ENCODE data around the gene ZCWPW1.

The ZCWPW1 gene

GRCh38 chr7:100413889-100414288 is 14.6 kb downstream of the ZCWPW1 start:
- Histone ChIP-seq H3K4me1 (ENCODE audit: control insufficient read depth, insufficient read depth, low read length) (no peaks in the 10 kb centered on the region), H3K36me3 (ENCODE audit: control insufficient read depth in 2 of 2, insufficient read depth in 2 of 2, low read length in 2 of 2) (no peaks in the 10 kb centered on the region), H3K27ac (ENCODE audit: low read length) (no peak overlapping the region)

GRCh38 chr7:100413346-100413745 is 15.2 kb downstream of the ZCWPW1 start:
- Histone ChIP-seq H3K36me3 (ENCODE audit: control insufficient read depth in 2 of 2, insufficient read depth in 2 of 2, low read length in 2 of 2) (no peaks in the 10 kb centered on the region), H3K27me3 (ENCODE audit: control insufficient read depth in 1 of 2, insufficient read depth in 2 of 2, low read length in 2 of 2) (no peaks in the 10 kb centered on the region), H3K9ac (ENCODE audit: low read length in 2 of 2) (no peak overlapping the region), H3K4me1 (ENCODE audit: control insufficient read depth, insufficient read depth, low read length) (no peaks in the 10 kb centered on the region), H3K27ac (ENCODE audit: low read length) (no peak overlapping the region), H3K9me3 (ENCODE audit: control insufficient read depth in 2 of 2, low read length in 2 of 2) (no peaks in the 10 kb centered on the region), H3K4me3 (ENCODE audit: low read length in 2 of 2) (no peak overlapping the region)

More at GRCh38 chr7:100413889-100414288, 14.6 kb downstream of the ZCWPW1 start:
- Histone ChIP-seq H3K9me3 (ENCODE audit: control insufficient read depth in 2 of 2, low read length in 2 of 2) (no peaks in the 10 kb centered on the region), H3K4me3 (ENCODE audit: low read length in 2 of 2) (no peak overlapping the region), H3K9ac (ENCODE audit: low read length in 2 of 2) (no peak overlapping the region), H3K27me3 (ENCODE audit: control insufficient read depth in 1 of 2, insufficient read depth in 2 of 2, low read length in 2 of 2) (no peaks in the 10 kb centered on the region)

- H3K4me1 ChIP-seq (ENCODE audit: control insufficient read depth, insufficient read depth, low read length) = no peaks in the 10 kb centered on the region
- no peaks in the 10 kb centered on the region for H3K9me3 ChIP-seq (ENCODE audit: control insufficient read depth in 2 of 2, low read length in 2 of 2)
- H3K27ac ChIP-seq (ENCODE audit: low read length) = no peak overlapping the region
- no peaks in the 10 kb centered on the region for H3K36me3 ChIP-seq (ENCODE audit: control insufficient read depth in 2 of 2, insufficient read depth in 2 of 2, low read length in 2 of 2)
- no peak overlapping the region for H3K9ac ChIP-seq (ENCODE audit: low read length in 2 of 2)
- H3K4me3 ChIP-seq (ENCODE audit: low read length in 2 of 2) = no peak overlapping the region
- no peaks in the 10 kb centered on the region for H3K27me3 ChIP-seq (ENCODE audit: control insufficient read depth in 1 of 2, insufficient read depth in 2 of 2, low read length in 2 of 2)
Observed at GRCh38 chr7:100411101-100411500, 17.4 kb downstream of the ZCWPW1 start.

DNA sequence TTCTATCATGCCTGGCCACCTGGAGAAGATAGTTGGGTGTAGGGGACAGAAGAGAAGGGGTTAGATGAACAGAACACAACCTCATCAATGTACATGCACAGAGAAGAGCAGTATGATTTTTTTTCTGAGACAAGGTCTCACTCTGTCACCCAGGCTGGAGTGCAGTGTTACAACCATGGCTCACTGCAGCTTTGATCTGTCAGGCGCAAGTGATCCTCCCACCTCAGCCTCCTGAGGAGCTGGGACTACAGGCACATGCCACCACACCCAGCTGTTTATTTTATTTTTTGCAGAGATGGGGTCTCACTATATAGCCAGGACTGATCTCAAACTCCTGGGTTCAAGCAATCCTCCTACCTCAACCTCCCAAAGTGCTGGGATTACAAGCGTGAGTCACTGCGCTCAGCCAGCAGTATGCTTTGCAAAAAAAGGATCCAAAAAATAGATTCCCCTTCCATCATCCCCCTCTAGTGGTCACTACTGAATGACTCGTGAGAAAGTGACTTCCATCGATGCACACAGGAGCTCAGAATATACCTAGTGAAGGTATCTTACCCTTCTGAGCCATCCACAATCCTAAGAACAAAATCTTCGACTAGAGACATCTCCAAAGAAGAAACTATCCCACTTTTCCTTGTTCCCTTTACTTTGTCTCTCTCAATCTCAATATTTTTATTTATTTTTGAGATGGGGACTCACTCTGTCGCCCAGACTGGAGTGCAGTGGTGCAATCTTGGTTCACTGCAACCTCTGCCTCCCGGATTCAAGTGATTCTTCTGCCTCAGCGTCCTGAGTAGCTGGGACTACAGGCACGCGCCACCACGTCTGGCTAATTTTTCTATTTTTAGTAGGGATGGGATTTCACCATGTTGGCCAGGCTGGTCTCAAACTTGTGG is 21.0 kb downstream of the ZCWPW1 start:
- Histone ChIP-seq H3K9ac (ENCODE audit: low read length in 2 of 2) (no peak overlapping the region), H3K27me3 (ENCODE audit: control insufficient read depth in 1 of 2, insufficient read depth in 2 of 2, low read length in 2 of 2) (no peaks in the 10 kb centered on the region), H3K4me1 (ENCODE audit: control insufficient read depth, insufficient read depth, low read length) (no peaks in the 10 kb centered on the region), H3K27ac (ENCODE audit: low read length) (no peak overlapping the region), H3K9me3 (ENCODE audit: control insufficient read depth in 2 of 2, low read length in 2 of 2) (no peaks in the 10 kb centered on the region), H3K36me3 (ENCODE audit: control insufficient read depth in 2 of 2, insufficient read depth in 2 of 2, low read length in 2 of 2) (no peaks in the 10 kb centered on the region), H3K4me3 (ENCODE audit: low read length in 2 of 2) (no peak overlapping the region)

GRCh38 chr7:100406767-100407166 is 21.7 kb downstream of the ZCWPW1 start:
- H3K27me3 ChIP-seq (ENCODE audit: control insufficient read depth in 1 of 2, insufficient read depth in 2 of 2, low read length in 2 of 2) = no peaks in the 10 kb centered on the region
- H3K4me3 ChIP-seq (ENCODE audit: low read length in 2 of 2) = no peak overlapping the region
- H3K9me3 ChIP-seq (ENCODE audit: control insufficient read depth in 2 of 2, low read length in 2 of 2) = no peaks in the 10 kb centered on the region
- H3K9ac ChIP-seq (ENCODE audit: low read length in 2 of 2) = no peak overlapping the region
- no peak overlapping the region for H3K27ac ChIP-seq (ENCODE audit: low read length)
- no peaks in the 10 kb centered on the region for H3K4me1 ChIP-seq (ENCODE audit: control insufficient read depth, insufficient read depth, low read length)
- H3K36me3 ChIP-seq (ENCODE audit: control insufficient read depth in 2 of 2, insufficient read depth in 2 of 2, low read length in 2 of 2) = no peaks in the 10 kb centered on the region

- Histone ChIP-seq H3K27me3 (ENCODE audit: control insufficient read depth in 1 of 2, insufficient read depth in 2 of 2, low read length in 2 of 2) (peaks cover 0 to 3% of the 10 kb centered on the region in 2 donors), H3K4me3 (ENCODE audit: low read length in 2 of 2) (no peak overlapping the region), H3K9me3 (ENCODE audit: control insufficient read depth in 2 of 2, low read length in 2 of 2) (no peaks in the 10 kb centered on the region), H3K9ac (ENCODE audit: low read length in 2 of 2) (no peak overlapping the region), H3K4me1 (ENCODE audit: control insufficient read depth, insufficient read depth, low read length) (no peaks in the 10 kb centered on the region), H3K36me3 (ENCODE audit: control insufficient read depth in 2 of 2, insufficient read depth in 2 of 2, low read length in 2 of 2) (no peaks in the 10 kb centered on the region), H3K27ac (ENCODE audit: low read length) (no peak overlapping the region)
Observed at GRCh38 chr7:100402241-100402640, 26.3 kb downstream of the ZCWPW1 start.

- H3K36me3 ChIP-seq (ENCODE audit: control insufficient read depth in 2 of 2, insufficient read depth in 2 of 2, low read length in 2 of 2) = no peaks in the 10 kb centered on the region
- H3K27ac ChIP-seq (ENCODE audit: low read length) = no peak overlapping the region
- H3K4me1 ChIP-seq (ENCODE audit: control insufficient read depth, insufficient read depth, low read length) = no peaks in the 10 kb centered on the region
- no peak overlapping the region for H3K9ac ChIP-seq (ENCODE audit: low read length in 2 of 2)
- peaks cover 0 to 3% of the 10 kb centered on the region in 2 donors for H3K27me3 ChIP-seq (ENCODE audit: control insufficient read depth in 1 of 2, insufficient read depth in 2 of 2, low read length in 2 of 2)
- H3K4me3 ChIP-seq (ENCODE audit: low read length in 2 of 2) = no peak overlapping the region
- no peaks in the 10 kb centered on the region for H3K9me3 ChIP-seq (ENCODE audit: control insufficient read depth in 2 of 2, low read length in 2 of 2)
Observed at GRCh38 chr7:100401811-100402210, 26.7 kb downstream of the ZCWPW1 start.

DNA sequence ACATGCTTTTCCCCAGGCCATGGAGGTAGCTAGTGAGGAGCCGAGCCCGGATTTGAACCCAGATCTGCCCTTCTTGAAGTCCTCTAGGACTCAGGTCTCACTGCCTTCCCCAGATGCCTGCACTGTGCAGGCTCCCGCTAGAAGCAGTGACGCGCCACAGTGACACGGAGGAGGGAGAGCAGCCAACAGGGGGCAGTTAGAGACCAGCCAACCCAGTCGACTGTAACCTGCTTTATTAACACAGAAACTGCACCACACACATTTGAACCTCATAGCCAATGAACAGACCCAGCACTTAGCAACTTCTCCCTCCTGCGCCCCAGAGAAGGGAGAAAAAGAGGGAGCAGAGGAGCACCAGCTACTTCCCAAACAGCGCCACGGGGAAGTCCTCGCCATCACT is 27.8 kb downstream of the ZCWPW1 start:
- Histone ChIP-seq H3K27me3 (ENCODE audit: control insufficient read depth in 1 of 2, insufficient read depth in 2 of 2, low read length in 2 of 2) (peaks cover 0 to 3% of the 10 kb centered on the region in 2 donors), H3K9ac (ENCODE audit: low read length in 2 of 2) (no peak overlapping the region), H3K4me3 (ENCODE audit: low read length in 2 of 2) (no peak overlapping the region), H3K9me3 (ENCODE audit: control insufficient read depth in 2 of 2, low read length in 2 of 2) (no peaks in the 10 kb centered on the region), H3K27ac (ENCODE audit: low read length) (no peak overlapping the region), H3K36me3 (ENCODE audit: control insufficient read depth in 2 of 2, insufficient read depth in 2 of 2, low read length in 2 of 2) (no peaks in the 10 kb centered on the region), H3K4me1 (ENCODE audit: control insufficient read depth, insufficient read depth, low read length) (no peaks in the 10 kb centered on the region)

GRCh38 chr7:100400041-100400440 is 28.5 kb downstream of the ZCWPW1 start:
- Histone ChIP-seq H3K9me3 (ENCODE audit: control insufficient read depth in 2 of 2, low read length in 2 of 2) (no peaks in the 10 kb centered on the region), H3K9ac (ENCODE audit: low read length in 2 of 2) (no peak overlapping the region), H3K36me3 (ENCODE audit: control insufficient read depth in 2 of 2, insufficient read depth in 2 of 2, low read length in 2 of 2) (no peaks in the 10 kb centered on the region), H3K27me3 (ENCODE audit: control insufficient read depth in 1 of 2, insufficient read depth in 2 of 2, low read length in 2 of 2) (peaks cover 0 to 3% of the 10 kb centered on the region in 2 donors), H3K4me1 (ENCODE audit: control insufficient read depth, insufficient read depth, low read length) (no peaks in the 10 kb centered on the region), H3K27ac (ENCODE audit: low read length) (no peak overlapping the region), H3K4me3 (ENCODE audit: low read length in 2 of 2) (no peak overlapping the region)

- H3K36me3 ChIP-seq (ENCODE audit: control insufficient read depth in 2 of 2, insufficient read depth in 2 of 2, low read length in 2 of 2) = no peaks in the 10 kb centered on the region
Observed at GRCh38 chr7:100398239-100398638, 30.3 kb downstream of the ZCWPW1 start.

More at GRCh38 chr7:100398239-100398638, 30.3 kb downstream of the ZCWPW1 start:
- no peak overlapping the region for H3K4me3 ChIP-seq (ENCODE audit: low read length in 2 of 2)
- H3K9ac ChIP-seq (ENCODE audit: low read length in 2 of 2) = no peak overlapping the region
- H3K4me1 ChIP-seq (ENCODE audit: control insufficient read depth, insufficient read depth, low read length) = no peaks in the 10 kb centered on the region
- H3K27me3 ChIP-seq (ENCODE audit: control insufficient read depth in 1 of 2, insufficient read depth in 2 of 2, low read length in 2 of 2) = peaks cover 0 to 3% of the 10 kb centered on the region in 2 donors
- H3K27ac ChIP-seq (ENCODE audit: low read length) = no peak overlapping the region
- H3K9me3 ChIP-seq (ENCODE audit: control insufficient read depth in 2 of 2, low read length in 2 of 2) = no peaks in the 10 kb centered on the region

Data from stomach smooth muscle (tissue), 2 donors.